HG02943 (cell line): ENCODE results near the gene TCP10L.
"Not testable (repeated sequence)": the region's sequence is repeated elsewhere in the genome, so short reads cannot be mapped to it uniquely, and the experiment has no call there.

Experiments used
- ATAC-seq: cut with Tn5 transposase; IDR thresholded peaks from one replicate; pipeline ENCODE4 v1.9.1; 2021; ENCODE audit warnings: mild to moderate bottlenecking, low read depth, moderate library complexity; ENCODE audit not compliant: unreplicated experiment

TCP10L gene

GRCh38 chr21:32587651-32588050, 2.3 kb upstream of the TCP10L start:
- no peak for ATAC-seq

DNA sequence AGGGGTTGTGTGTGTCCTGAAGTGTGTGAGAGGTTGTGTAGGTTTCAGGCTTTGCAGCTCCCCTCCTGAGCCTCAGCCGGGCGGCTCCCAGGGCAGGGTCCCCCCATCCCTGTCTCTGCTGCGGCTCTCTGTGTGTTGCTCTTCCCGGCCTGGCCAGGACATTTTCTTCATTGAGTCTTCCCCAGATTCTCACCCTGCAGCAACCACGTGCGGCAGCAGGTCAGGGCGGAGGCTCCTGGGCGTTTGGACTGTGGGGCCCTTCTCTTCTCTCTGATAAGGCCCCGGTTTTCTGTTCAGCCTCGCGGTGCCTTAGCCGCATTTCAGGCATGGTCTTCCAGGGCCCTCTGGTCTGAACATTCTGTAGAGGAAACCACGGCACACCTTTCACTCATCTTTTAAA, 1.8 kb upstream of the TCP10L start:
- no peak for ATAC-seq

GRCh38 chr21:32585970-32586369, 647 bp upstream of the TCP10L start:
- ATAC-seq, result no peak

GRCh38 chr21:32584472-32584871, 851 bp downstream of the TCP10L start:
- no peak for ATAC-seq

DNA sequence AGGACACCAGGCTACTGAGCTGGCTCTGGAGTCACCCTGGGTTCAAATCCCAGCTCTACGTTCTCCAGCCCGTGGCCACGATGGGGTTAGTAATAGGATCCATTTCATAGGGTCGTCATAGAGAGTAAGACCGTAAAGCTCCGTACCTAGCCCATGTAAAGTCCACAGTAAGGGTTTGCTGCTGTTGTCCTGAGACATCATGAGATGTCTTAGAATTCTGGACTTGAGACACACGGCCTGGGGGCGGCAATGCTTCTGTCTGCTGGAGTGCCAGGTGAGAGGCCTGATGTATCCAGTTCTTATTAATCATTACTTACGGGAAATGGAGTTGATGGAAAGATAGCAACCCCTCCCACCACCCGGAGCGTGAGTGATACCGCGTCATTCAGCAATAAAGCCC, 3.6 kb downstream of the TCP10L start:
- ATAC-seq, result no peak

DNA sequence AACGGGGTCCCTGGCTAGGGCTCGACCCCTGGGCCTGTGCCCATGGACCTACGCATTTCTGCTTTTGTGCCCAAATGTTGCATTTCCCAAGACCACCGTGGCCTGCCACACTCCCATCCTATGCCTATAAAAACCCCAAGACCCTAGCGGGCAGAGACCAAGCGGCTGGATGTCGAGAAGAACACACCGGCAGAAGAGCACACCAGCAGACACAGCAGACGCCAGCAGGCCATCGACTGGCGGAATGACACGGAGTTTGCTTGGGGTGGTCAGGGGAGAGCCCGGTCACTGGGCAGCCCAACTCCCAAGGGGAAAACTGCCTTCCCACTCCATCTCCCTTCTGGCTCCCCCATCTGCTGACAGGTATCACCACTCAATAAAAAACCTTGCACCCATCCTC, 4.4 kb downstream of the TCP10L start:
- ATAC-seq, result no peak

- ATAC-seq, result no peak
Measured at GRCh38 chr21:32578107-32578691, 7.1 kb downstream of the TCP10L start.

- ATAC-seq, result no peak
Measured at GRCh38 chr21:32576011-32576410, 9.3 kb downstream of the TCP10L start.

DNA sequence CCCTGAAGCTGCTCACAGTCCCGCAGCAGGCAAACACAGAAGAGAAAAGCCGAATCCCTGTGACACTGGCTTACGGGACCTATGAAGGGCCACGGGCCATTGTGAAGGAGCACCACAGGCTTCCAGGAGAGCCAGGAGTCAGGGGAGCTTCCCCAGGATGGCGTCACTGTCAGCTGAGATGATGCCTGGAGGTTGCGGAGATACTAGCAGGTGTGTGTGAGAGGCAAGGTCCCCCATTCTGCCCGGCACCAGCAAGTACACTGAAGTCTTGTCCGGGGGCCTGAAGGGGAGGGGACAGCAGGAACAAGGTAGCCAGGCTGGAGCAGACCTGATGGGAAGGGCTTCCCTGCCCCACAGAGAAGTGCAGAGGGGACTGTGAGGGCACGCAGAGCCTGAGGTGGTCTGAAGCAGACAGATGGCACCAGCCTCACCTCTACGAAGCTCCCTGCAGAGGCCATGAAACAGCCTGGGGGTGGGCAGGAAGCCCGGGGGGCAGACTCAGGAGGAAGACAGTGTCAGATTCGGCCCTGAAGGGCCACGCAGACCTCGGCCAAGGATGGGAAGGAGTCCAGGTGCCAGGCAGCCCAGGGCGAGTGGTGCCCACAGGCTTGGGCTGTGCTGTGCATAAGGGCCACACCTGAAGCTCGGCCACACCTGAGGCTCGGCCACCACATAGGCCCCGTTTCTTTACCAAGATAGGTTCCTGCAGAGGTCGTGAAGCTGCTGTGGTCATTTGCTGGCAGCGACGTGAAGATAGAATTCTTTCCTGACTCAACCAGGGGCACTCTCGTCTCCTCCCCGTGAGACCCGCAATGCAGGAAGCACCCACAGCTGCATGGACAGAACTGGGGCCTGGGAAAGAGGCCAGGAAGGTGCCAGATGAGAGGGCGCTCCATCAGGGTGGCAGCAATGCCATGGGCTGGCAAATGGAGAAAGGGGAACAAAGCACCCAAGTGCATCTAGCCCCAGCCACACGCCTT, 10.1 kb downstream of the TCP10L start:
- ATAC-seq, result no peak

GRCh38 chr21:32572574-32573420, 12.5 kb downstream of the TCP10L start:
- no peak for ATAC-seq

DNA sequence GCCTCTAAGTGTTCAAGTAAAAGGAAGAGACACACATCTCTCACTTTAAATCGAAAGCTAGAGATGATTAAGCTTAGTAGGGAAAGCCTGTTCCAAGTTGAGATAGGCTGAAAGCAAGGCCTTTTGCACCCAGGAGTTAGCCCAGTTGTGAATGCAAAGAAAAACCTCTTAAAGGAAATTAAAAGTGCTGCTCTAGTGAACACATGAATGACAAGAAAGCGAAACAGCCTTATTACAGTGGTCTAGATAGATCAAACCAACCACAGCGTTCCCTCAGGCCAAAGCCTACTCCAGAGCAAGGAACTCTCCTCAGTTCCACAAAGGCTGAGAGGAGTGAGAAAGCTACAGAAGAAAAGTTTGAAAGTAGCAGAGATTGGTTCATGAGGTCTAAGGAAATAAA, 14.9 kb downstream of the TCP10L start:
- no peak for ATAC-seq

- peak; percentile 95 for ATAC-seq
Measured at GRCh38 chr21:32569261-32570230, 15.8 kb downstream of the TCP10L start.

DNA sequence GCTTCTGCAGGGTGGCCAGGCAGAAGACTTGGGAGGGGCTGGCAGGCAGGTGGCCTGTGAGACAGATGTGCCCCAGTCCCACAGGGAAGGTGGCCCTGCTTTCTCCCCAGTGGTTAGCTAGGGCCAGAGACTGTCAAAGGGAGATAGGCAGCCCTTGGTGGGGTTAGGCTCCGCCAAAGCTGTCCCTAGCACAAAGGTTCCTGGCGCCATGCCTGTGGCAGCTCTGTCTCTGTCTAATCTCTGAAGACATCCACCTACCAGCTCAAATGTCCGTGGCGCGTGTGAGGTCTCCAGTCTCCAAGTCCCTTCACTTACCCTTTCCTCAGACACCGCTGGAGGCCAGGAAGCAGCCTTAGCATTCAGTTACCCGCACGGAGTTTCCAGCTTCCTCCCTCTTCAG, 17.7 kb downstream of the TCP10L start:
- ATAC-seq, result no peak

DNA sequence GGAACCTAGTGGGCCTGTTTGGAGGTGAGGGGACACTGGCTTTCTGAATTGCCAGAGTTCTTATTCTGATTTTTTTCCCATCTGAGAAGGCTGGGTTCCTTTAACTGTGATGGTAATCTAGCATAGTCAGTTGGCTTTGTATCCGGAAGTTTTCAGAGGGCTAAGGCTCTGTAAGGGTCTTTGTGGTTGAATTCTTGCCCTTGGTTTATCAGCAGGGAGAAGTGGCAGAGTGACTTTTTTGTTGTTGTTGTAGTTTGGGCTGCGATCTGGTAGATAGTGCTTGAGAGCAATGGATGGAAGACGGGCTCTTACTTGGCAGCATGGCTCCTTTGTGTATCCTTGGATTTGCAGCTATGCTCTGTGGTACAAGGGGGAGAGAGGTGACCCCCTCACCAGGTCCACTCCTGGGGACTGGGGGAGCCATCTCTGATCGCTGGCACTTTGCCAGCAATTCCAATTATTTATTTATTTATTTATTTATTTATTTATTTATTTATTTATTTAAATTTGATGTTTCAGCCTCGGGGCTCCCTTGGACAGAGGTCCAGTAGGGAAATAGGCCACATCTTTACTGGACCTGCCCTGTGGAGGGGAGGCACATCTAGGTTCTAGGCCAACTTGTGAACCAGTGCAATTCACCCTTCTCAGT, 18.5 kb downstream of the TCP10L start:
- no peak for ATAC-seq

DNA sequence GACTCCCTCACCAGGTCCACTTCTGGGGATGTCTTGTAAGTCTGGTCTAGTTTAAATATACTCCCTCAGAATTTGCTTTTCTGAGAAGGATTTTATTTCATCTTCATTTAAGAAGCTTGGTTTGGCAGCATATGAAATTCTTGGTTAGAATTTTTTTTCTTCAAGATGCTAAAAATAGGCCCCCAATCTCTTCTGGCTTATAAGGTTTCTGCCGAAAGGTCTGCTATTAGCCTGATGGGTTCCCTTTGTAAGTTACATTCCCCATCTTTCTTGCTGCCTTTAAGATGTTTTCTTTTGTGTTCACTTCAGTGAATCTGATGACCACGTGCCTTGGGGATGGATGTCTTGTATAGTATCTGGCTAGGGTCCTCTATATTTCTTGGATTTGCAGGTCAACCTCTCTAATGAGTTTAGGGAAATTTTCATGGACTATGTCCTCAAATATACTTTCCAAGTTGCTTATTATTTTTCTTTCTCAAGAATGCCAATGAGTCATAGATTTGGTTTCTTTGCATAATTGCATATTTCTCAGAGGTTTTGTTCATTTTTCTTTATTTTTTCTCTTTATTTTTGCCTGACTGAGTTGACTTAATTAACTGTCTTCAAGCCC, 19.4 kb downstream of the TCP10L start:
- no peak for ATAC-seq

DNA sequence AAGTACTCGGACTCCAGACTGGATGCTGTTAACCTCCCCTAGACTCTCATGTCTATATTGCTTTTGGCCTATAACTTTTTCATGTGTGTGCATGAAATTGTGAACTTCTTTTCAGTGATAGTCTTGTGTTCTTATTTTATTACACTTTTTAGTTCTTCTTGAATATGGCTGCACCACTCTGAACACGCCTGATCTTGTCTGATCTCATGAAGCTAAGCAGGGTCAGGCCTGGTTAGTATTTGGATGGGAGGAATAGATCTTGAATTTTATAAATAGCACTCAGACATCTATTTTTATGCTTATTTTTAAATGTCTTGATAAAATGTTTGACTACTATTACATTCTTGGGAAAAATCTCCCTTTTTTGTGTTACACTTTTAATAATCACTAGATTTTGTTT, 22.4 kb downstream of the TCP10L start:
- ATAC-seq, result no peak

DNA sequence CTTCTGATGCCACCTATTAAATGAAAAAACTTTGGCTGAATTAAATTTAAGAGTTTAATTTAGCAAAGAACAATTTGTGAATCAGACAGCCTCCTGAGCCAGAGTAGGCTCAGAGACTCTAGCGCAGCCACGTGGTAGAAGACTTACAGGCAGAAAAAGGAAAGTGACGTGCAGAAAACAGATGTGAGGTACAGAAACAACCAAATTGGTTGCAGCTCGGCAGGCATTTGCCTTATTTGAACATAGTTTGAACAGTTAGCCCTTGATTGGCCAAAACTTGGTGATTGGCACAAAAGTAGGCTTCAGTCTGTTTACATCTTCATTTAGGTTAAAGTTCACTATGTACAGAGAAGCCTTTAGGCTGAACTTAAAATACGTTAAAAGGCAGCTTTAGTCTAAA, 22.9 kb downstream of the TCP10L start:
- no peak for ATAC-seq

DNA sequence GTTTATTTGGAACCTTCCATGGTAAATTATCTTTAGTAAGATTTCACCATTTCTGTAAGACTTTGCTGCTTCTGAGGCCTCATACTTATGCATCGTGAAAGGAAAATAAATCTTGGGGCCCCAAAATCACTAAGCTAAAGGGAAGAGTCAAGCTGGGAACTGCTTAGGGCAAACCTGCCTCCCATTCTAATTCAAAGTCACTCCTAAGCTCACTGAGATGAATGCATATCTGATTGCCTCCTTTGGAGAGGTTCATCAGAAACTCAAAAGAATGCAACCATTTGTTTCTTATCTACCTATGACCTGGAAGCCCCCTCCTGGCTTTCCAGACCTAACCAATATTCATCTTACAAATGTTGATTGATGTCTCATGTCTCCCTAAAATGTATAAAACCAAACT, 23.8 kb downstream of the TCP10L start:
- not testable (repeated sequence) for ATAC-seq

DNA sequence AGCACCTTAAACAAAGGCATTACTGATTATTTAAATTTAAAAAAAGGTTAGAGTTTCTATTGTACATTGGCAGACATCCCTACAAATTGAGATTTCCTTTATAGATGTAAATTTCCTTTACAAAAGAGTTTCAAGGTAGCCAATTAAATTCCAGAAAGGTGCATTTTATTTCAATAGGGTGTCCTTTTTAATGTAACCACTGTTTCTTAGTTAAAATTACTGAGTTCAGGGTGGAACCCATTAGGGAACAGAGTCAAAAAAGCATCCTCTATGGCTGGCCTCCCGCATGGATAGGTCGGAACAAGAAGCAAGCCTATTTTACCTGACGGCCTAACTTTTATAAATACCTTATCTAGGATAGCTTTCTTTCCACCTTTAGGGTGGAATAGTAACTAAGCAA, 24.4 kb downstream of the TCP10L start:
- no peak for ATAC-seq
